ENCODE data around the gene KLF1.
"Not testable (repeated sequence)": the region's sequence is repeated elsewhere in the genome, so short reads cannot be mapped to it uniquely, and the experiment has no call there.

The KLF1 gene

DNA sequence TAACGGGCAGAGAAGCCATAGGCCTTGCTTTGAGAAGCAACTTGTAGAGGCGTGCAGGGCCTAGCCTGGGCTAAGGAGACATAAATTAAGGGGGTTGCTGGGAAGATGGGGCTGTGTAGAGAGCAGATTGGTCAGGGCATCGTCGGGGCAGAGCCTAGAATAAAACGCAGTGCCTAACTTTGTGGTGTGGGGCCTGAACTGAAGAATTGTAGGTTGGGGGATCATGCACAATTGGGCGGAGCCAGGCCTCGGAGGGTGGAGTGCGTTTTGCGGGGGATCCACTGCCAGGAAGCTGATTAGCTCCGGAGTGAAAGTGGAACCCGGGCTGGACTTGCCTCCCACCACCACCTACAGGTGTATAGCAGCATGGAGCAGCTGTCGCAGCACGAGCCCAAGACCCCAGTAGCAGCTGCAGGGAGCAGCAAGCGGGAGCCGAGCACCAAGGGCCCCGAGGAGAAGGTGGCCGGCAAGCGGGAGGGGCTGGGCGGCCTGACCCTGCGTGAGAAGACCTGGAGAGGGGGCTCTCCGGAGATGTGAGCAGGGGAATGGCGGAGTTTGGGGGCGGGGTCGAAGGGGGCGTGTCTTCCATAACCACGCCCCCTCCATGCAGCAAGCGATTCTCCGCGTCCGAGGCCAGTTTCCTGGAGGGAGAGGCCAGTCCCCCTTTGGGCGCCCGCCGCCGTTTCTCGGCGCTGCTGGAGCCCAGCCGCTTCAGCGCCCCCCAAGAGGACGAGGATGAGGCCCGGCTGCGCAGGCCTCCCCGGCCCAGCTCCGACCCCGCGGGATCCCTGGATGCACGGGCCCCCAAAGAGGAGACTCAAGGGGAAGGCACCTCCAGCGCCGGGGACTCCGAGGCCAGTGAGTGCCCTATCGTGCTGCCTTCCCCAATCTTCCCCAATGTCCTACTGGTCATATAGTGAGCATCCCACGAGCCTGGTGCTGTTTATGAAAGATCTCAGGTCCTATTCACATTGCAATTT, 19.6 kb downstream of the KLF1 start:
- DNase-seq (ENCODE audit: low read depth) = no peak

DNA sequence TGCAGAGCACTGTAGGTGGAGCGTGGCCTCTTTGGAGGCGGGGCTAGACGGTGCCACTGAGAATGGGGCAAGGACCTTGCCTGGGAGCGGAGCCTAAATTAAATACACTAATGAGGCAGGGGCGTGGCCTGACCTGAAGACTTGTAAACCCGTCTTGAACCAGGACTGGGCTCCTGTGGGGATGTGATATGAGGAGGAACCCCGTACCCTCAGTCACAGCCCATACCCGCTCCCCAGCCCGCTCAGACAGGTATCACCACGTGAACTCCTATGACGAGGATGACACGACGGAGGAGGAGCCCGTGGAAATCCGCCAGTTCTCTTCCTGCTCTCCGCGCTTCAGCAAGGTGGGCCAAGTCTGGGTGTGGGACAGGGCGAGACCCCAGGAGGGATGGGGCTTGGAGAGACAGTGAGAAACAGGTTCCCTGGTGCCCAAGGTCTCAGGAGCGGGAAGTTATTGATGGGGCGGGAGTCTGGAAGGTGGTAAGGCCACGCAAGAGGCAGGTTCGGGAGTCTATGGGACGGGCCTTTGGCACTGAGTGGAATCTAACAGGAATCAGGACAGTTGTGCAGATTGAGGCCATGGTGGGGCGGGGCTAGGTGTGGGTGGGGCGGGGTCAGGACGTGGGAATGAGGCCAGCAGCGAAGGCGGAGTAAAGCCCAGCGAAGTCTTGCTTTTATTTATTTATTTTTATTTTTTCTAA, 20.4 kb downstream of the KLF1 start:
- DNase-seq (ENCODE audit: low read depth) = no peak

DNA sequence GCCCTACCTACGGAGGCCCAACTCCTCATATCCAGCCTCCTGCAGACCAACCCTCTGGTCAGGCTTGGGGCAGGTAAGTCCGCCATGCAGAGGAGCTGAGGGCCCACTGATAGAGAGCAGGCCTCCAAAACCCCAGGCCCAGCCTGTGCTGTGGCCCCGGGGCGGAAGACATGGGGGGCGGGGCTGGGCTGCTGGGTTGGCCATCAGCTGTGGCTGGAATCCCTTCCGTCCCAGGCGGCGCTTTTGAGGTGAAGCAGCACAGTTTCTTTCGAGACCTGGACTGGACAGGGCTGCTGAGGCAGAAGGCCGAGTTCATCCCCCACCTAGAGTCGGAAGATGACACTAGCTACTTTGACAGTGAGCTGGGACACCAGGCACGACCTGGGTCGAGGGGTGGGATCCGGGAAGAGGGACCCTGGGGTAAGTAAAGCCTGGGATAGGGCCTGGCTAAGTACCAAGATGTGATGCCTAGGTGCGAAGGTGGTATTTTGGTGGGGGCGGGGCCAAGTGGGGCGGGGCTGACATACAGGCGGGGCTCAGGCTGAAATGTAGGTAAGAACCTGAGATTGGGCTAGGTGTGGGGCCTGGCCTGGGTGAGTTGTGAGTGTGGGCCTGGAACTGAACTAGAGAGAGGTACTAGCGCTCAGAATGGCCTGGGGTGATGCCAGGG, 21.1 kb downstream of the KLF1 start:
- DNase-seq (ENCODE audit: low read depth) = no peak

DNA sequence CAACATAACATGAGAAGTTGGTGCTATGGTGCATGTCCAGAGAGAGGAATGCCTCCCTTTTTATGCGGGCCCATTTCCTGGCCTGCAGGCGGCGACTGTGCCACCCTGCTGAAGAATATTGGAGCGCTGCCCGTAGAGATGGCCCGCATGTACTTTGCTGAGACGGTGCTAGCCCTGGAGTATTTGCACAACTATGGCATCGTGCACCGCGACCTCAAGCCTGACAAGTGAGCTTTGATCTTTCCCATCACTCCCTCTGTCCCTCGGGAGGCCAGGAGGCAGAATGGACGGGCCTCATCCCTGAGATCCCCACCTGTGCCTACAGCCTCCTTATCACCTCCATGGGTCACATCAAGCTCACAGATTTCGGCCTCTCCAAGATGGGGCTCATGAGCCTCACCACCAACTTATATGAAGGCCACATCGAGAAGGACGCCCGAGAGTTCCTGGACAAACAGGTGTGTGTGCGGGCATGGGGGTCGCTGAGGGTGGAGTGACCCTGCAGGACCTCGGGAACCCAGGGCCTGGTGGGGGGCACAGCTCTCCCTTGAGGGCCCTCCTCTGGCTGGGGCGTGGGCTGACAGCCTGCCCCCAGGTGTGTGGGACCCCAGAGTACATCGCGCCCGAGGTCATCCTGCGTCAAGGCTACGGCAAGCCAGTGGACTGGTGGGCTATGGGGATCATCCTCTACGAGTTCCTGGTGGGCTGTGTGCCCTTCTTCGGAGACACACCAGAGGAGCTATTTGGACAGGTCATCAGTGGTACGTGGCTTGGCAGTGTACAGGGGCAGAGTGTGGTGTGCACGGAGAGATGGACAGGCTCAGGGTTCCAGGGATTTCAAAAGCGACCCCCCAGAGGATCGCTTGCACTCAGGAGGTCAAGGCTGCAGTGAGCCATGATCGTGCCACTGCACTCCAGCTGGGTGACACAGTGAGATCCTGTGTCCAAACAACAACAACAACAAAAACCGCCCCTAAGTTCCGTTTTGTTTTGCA, 22.0 kb downstream of the KLF1 start:
- DNase-seq (ENCODE audit: low read depth) = no peak

DNA sequence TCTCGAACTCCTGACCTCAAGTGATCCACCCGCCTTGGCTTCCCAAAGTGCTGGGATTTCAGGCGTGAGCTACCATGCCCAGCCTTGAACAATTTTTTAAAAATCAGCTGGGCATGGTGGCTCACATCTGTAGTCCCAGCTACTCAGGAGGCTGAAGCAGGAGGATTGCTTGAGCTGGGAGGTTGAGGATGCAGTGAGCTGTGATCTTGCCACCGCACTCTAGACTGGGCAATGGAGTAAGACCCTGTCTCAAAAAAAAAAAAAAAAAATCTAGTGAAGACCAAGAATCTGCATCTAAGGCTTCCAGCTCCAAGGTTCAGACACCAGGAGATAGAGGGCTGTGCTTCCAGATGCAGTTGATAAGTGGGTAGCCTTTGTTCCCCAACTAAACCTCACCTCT, 22.9 kb downstream of the KLF1 start:
- no peak for DNase-seq (ENCODE audit: low read depth)

DNA sequence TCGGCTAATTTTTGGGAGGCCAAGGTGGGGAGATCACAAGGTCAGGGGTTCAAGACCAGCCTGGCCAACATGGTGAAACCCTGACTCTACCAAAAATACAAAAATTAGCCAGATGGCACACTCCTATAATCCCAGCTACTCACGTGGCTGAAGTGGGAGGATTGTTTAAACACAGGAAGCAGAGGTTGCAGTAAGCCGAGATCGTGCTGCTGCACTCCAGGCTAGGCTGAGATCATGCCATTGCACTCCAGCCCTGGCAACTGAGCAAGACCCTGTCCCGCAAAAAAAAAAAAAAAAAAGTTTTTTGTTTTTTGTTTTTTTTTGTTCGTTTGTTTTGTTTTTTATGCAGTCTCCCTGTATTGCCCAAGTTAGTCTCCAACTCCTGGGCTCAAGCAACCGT, 27.5 kb downstream of the KLF1 start:
- no peak for DNase-seq (ENCODE audit: low read depth)

DNA sequence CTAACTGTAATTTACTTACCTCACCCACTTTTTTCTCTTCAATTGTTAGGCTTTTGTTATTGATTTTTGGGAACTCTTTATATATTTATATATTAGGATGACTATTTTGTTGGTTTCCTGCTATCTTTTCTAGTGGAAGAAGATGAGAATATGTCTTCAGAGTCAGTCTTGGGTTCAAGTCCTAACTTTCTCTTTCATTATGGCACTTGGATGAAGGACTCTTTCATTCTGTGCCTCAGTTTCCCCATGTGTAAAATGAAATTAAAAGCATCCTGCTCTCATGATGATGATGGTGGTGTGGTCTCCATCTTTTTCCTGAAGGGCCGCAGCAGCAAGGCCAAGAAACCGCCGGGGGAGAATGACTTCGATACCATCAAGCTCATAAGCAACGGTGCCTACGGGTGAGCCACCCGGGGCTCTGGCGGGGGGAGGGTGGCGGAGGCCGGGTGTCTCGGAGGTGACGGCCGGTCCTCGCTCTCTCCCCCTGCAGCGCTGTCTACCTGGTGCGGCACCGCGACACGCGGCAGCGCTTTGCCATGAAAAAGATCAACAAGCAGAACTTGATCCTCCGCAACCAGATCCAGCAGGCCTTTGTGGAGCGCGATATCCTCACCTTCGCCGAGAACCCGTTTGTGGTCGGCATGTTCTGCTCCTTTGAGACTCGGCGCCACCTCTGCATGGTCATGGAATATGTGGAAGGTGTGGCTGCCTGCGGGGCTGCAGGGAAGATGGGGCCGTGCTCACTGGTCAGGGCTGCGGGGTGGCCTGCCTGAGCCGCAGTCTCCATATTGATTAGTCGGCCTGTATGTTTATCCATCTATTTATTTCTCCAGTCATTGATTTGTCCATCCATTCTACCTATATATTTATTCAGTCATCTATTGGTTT, 28.7 kb downstream of the KLF1 start:
- DNase-seq (ENCODE audit: low read depth) = no peak

DNA sequence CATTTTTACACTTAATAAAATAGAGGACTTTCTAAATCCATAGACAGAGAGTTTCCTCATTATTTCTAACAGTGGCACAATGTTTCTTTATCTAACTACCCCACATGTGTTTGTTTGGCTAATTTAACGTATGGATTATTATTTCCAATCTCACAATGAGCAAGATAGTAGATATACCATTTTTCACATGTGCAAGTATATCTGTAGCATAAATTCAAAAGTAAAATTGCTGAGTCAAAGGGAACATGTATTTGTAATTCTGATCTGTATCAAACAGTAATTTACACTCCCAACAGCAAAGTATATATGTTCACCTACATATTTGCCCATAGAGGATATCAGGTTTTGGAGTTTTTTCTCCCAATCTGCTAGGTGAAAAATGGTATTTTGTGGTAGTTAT, 30.3 kb downstream of the KLF1 start:
- DNase-seq (ENCODE audit: low read depth) = no peak

DNA sequence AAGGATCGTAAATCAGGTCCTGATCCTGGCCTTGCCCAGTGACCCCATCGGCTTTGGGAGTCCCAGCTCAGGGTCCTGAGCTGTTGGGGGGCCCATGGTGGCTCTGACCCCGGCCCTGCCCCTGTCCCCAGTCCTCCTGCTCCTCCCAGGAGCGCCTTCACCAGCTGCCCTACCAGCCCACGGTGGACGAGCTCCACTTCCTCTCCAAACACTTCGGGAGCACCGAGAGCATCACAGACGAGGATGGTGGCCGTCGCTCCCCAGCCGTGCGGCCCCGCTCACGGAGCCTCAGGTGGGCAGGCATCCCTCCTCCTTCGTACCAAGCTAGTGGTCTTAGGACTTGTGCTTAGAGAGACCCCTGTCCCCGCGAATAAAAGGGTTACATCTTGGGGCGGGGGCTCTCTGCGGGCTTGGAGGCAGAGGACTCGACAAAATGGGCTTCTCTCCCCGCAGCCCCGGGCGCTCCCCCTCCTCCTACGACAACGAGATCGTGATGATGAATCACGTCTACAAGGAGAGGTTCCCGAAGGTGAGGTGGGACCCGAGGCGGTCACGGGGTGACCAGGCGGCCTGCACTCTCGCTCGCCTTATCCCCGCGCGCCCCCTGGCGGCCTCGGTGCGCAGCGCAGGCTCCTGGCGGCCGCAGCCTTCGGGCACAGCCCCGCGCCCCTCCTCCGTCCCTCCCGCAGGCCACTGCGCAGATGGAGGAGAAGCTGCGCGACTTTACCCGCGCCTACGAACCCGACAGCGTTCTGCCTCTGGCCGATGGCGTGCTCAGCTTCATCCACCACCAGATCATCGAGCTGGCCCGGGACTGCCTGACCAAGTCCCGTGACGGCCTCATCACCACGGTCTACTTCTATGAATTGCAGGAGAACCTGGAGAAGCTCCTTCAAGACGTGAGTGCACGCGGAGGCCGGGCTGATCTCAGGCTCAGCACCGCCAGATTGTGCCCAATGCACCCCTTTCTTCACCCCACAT, 39.6 kb downstream of the KLF1 start:
- peak; percentile 75 for DNase-seq (ENCODE audit: low read depth)

DNA sequence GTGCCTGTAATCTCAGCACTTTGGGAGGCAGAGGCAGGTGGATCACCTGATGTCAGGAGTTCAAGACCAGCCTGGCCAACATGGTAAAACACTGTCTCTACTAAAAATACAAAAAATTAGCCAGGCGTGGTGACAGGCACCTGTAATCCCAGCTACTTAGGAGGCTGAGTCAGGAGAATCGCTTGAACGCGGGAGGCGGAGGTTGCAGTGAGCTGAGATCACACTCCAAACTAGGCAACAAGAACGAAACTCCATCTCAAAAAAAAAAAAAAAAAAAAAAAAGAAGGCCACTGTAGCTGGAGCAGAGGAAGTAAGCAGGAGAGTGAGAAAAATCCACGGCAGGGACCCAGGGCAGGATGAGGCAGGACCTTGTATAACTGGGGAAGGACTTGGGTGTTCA, 40.4 kb downstream of the KLF1 start:
- DNase-seq (ENCODE audit: low read depth) = not testable (repeated sequence)

DNA sequence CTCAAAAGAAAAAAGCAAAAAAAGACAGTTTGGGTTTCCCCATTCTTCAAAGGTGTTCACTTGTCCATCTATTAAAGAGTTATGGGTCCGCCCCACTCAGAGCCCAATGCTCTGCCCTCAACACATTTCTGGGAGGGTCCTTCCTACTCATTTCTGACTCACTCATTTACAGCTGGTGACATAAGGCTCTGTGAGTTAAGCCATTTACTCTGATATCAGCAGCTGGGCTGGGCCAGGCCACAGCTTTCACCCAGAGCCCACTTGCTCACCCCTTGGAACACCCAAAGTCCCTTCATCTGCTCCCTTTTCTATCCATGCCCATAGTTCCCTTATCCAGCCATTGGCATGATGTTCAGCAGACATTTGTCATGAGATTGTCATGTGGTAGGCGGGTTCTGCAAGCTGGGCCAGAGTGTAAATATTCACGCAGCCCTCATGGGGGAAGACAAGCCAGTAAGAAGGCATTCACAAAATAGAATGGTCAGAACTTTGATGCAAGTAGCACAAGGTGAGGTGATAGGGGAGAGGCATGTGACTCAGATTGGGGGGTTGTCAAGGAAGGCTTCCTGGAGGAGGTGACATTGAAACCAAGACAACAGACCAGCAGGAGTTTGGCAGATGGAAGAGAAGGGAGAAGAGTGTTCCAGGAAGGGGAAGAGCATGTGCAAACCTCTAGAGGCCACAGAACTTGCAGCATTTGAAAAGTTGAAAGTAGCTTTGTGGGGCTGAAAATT, 42.8 kb downstream of the KLF1 start:
- no peak for DNase-seq (ENCODE audit: low read depth)

DNA sequence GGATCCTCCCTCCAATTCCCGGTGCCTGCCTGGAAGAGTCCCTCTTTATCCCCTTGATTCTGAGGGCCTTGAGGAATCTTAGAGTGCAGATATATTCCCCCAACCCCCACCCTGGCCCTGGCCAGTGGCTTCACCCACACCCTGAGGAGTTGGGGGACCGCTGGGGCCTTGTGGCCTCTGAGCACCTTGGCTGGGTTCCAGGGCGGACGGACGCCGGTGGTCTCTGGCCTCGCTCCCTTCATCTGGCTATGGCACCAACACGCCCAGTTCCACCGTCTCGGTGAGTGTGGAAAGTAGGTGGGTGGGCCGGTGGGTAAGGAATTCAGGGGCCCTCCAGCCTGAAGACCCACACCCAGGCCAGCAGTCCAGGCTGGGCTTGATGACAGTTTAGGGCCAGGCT, 43.7 kb downstream of the KLF1 start:
- no peak for DNase-seq (ENCODE audit: low read depth)

DNA sequence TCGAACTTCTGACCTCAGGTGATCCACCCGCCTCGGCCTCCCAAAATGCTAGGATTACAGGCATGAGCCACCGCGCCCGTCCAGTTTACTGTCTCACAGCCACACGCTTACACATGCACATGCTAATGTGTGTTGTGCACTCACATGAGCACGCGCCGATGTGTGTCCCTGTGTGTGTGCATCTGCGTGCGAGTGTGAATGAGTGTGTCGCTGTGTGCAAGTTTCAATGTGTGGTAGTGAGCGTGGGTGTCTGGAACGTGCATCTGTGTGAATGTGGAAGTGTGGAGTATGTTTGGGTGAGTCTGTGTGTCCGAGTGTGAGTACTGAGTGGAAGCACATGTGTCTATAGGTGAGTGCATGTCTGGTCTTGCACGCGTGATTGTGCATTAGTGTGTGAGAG, 44.5 kb downstream of the KLF1 start:
- no peak for DNase-seq (ENCODE audit: low read depth)

DNA sequence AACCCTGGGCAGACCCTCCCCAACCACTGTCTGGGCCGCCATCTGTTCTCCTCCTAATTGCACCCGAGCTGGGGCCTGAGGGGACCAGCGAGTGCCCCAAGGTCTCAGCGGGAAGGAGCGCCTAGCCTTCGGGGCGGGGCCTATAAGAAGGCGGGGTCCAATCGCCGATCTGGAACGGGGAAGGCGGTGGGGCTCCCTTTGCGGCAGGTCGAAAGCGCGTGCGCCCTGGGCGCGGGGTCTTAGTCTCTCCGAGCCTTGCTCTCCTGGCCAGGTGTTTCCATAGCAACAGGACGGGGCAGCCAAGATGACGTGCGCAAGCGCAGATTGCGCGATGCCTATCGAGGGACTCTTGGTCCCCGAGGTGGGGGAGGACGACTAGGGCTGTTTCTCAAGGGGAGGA, 45.9 kb downstream of the KLF1 start:
- DNase-seq (ENCODE audit: low read depth) = no peak

DNA sequence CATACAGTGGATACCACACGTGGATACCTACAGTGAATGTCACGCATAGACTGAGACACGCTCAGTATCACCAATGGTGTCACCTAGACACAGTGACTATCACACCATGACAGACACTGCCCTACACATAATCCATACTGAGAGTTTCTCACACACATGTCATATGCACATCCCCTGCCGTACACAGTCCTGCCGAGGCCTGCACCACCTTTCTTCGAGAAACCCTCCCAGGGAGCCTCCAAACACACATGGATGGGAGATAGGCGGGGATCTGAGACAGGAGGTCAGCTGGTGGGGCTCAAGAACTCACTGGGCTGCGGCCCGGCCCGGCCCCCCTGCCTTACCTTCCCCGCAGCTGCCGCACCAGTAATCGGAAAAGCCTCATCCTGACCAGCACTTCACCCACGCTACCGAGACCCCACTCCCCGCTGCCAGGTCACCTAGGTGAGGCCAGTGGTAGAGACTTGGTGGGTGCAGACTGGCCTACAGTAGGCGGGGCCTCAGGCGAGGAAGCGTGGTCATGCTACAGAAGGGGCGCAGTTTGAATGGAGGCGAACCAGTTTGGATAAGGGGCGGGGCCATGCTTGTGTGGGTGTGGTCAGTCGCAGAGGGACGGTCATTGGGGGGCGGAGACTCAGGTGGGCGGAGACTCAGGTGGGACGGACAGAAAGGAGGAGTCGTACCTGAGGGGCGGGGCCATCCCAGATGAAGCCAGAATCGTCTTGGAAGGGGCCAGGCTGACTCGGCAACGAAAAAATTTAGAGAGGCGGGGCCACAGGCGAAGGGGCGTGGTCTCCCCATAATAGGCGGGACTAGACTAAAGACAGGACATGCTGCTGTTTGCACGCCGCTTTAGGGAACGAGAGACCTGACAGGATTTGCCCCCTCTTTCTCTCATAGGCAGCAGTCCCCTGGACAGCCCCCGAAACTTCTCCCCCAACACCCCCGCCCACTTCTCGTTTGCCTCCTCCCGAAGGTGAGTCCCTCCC, 46.6 kb downstream of the KLF1 start:
- DNase-seq (ENCODE audit: low read depth) = no peak

DNA sequence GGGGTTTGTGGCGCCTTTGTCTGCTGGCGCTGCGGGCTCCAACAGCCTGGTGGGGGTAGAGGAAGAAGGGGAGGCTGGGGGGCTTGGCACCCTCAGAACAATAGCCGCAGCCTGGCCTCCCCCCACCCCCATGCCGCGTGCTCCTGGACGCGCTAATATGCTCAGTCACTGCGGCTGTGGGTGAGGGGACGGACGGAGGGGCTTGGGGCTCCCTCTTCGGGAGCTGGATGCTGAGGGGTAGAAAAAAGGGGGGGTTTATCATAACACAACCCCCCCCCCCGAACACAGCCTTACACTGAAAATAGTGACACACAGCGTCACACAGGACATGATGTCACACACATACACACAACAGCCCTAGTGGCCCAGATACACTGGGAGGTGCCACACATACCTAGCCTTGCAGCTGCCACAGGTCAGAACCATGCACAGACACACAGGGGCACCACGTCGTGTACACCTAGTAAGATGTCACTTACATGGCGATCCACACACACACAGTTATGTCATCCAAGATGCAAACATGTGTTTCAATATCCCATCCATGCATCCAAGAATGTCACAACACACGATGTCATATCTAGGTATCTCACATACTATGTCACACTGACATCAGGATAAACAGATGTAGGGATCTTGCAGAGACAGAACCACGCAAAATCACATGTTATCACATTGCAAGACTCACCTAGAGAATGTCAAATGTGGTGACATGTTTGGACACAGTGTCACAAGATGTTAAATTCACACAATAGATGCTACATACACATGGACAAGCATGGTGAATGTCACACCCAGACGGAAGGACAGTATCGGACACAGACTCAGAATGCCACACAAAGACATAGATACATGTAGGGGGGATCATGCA, 47.9 kb downstream of the KLF1 start:
- no peak for DNase-seq (ENCODE audit: low read depth)
